HepG2 (cell line): ENCODE data around the gene CYB561. TPM values are rescaled to one million over a fixed set of nuclear protein-coding genes. Genes with fewer than 3 reads are reported as not detected.

Experiments
- ATF7 ChIP-seq, 2 experiments: fragments of 450-650 bp in 1 of 2; sonication (generic) in 1 of 2; formaldehyde crosslinking in 1 of 2; IDR thresholded peaks; 2 replicates each; pipeline versions ENCODE4 v1.4.0 to v1.6.1; 2016 to 2020; ENCODE audit warnings: antibody characterized with exemption in 1 of 2, mild to moderate bottlenecking in 1 of 2, missing genetic modification reagents in 1 of 2
- CERS6 ChIP-seq: sonication (generic); formaldehyde crosslinking; IDR thresholded peaks from 2 replicates; pipeline ENCODE4 v1.5.0; 2020; ENCODE audit warnings: missing genetic modification reagents
- EEA1 ChIP-seq: sonication (generic); formaldehyde crosslinking; IDR thresholded peaks from 2 replicates; pipeline ENCODE4 v1.5.1; 2020; ENCODE audit warnings: mild to moderate bottlenecking, missing genetic modification reagents, borderline replicate concordance
- GATAD2A ChIP-seq: IDR thresholded peaks from 2 replicates; pipeline ENCODE4 v1.6.1; 2016
- GPN1 ChIP-seq: sonication (generic); formaldehyde crosslinking; IDR thresholded peaks from 2 replicates; pipeline ENCODE4 v1.5.1; 2020; ENCODE audit warnings: missing genetic modification reagents, borderline replicate concordance
- HOMEZ ChIP-seq: IDR thresholded peaks from 2 replicates; pipeline ENCODE4 v1.6.1; 2016; ENCODE audit warnings: low read depth
- HOXA3 ChIP-seq: sonication (generic); formaldehyde crosslinking; IDR thresholded peaks from 2 replicates; pipeline ENCODE4 v1.5.0; 2020; ENCODE audit warnings: missing genetic modification reagents
- KDM1A ChIP-seq: IDR thresholded peaks from 2 replicates; pipeline ENCODE4 v1.6.1; 2016; ENCODE audit warnings: missing compliant biosample characterization
- KDM2A ChIP-seq: sonication (generic); formaldehyde crosslinking; IDR thresholded peaks from 2 replicates; pipeline ENCODE4 v1.4.0; 2020; ENCODE audit warnings: low read depth, missing genetic modification reagents, borderline replicate concordance
- KLF12 ChIP-seq: sonication (generic); formaldehyde crosslinking; IDR thresholded peaks from 2 replicates; pipeline ENCODE4 v1.4.0; 2020; ENCODE audit warnings: missing genetic modification reagents, borderline replicate concordance
- MXD4 ChIP-seq: IDR thresholded peaks from 2 replicates; pipeline ENCODE4 v1.6.1; 2016; ENCODE audit warnings: mild to moderate bottlenecking, missing biosample characterization, missing genetic modification reagents
- MXI1 ChIP-seq: IDR thresholded peaks from 3 replicates; pipeline ENCODE4 v1.6.1; 2012; ENCODE audit warnings: low read depth, low read length, inconsistent platforms, borderline replicate concordance
- RBAK ChIP-seq: sonication (generic); formaldehyde crosslinking; IDR thresholded peaks from 2 replicates; pipeline ENCODE4 v1.5.1; 2020; ENCODE audit warnings: mild to moderate bottlenecking, missing genetic modification reagents
- SAP130 ChIP-seq: IDR thresholded peaks from 2 replicates; pipeline ENCODE4 v1.6.1; 2016; ENCODE audit warnings: low read depth
- SIN3B ChIP-seq: fragments of 150-350 bp; IDR thresholded peaks from 2 replicates; pipeline ENCODE4 v1.6.1; 2014; ENCODE audit warnings: low read length
- THAP8 ChIP-seq: sonication (generic); formaldehyde crosslinking; IDR thresholded peaks from 2 replicates; pipeline ENCODE4 v1.5.1; 2020; ENCODE audit warnings: missing genetic modification reagents, mild to moderate bottlenecking, borderline replicate concordance
- YEATS2 ChIP-seq: sonication (generic); formaldehyde crosslinking; IDR thresholded peaks from 2 replicates; pipeline ENCODE4 v1.4.0; 2020; ENCODE audit warnings: missing genetic modification reagents, borderline replicate concordance
- ZNF101 ChIP-seq: sonication (generic); formaldehyde crosslinking; IDR thresholded peaks from 2 replicates; pipeline ENCODE4 v1.4.0; 2020; ENCODE audit warnings: mild to moderate bottlenecking, low read depth, missing genetic modification reagents, borderline replicate concordance
- ZNF138 ChIP-seq: sonication (generic); formaldehyde crosslinking; IDR thresholded peaks from 2 replicates; pipeline ENCODE4 v1.5.0; 2020; ENCODE audit warnings: mild to moderate bottlenecking, low read depth, missing genetic modification reagents
- ZNF234 ChIP-seq: sonication (generic); formaldehyde crosslinking; conservative IDR thresholded peaks from 2 replicates; pipeline ENCODE4 v1.5.1; 2020; ENCODE audit warnings: mild to moderate bottlenecking, missing genetic modification reagents
- ZNF772 ChIP-seq: sonication (generic); formaldehyde crosslinking; IDR thresholded peaks from 2 replicates; pipeline ENCODE4 v1.5.0; 2020; ENCODE audit warnings: mild to moderate bottlenecking, missing genetic modification reagents
- polyA plus RNA-seq, 8 experiments: library from polyadenylated mRNA; depleted of rRNA in 3 of 8; stranded (reverse) in 7 of 8; unstranded in 1 of 8; fragments of >200 nt; fragmentation: Illumina TruSeq in 4 of 8; extraction: Trizol in 4 of 8; gene quantifications; 2 replicates each; pipeline versions ENCODE4 v1.2.1 to v1.2.3, GENCODE V29; 2011 to 2016; ENCODE audit warnings: low read depth in 4 of 8, missing spikeins in 1 of 8, mixed read lengths in 1 of 8; ENCODE audit not compliant: insufficient read depth in 1 of 8
- total RNA-seq, 5 experiments: library from RNA; depleted of rRNA; stranded (reverse); fragments of >200 nt; fragmentation: Illumina TruSeq; extraction: Trizol; gene quantifications; 2 replicates each; pipeline ENCODE4 v1.2.3, GENCODE V29; 2016; ENCODE audit warnings: low read depth in 1 of 5
- TF ChIP-seq, protein P1 (sequence below): IDR thresholded peaks from 2 replicates; pipeline ENCODE4 v1.6.1; 2016; ENCODE audit warnings: missing biosample characterization, missing genetic modification reagents, low read depth
- TF ChIP-seq, protein P2 (sequence below): sonication (generic); formaldehyde crosslinking; IDR thresholded peaks from 2 replicates; pipeline ENCODE4 v1.8.1; 2023; ENCODE audit warnings: mild to moderate bottlenecking, moderate library complexity, missing genetic modification reagents
- TF ChIP-seq, protein P3 (sequence below): IDR thresholded peaks from 2 replicates; pipeline ENCODE4 v1.6.1; 2016

Gene CYB561
- total and polyA plus RNA-seq, 2 of the 13 experiments (the other 11 are each of a cell fraction or from before 2014, with no cell fraction given): 1.5 to 6.7 TPM

- TF ChIP-seq, protein P1, sequence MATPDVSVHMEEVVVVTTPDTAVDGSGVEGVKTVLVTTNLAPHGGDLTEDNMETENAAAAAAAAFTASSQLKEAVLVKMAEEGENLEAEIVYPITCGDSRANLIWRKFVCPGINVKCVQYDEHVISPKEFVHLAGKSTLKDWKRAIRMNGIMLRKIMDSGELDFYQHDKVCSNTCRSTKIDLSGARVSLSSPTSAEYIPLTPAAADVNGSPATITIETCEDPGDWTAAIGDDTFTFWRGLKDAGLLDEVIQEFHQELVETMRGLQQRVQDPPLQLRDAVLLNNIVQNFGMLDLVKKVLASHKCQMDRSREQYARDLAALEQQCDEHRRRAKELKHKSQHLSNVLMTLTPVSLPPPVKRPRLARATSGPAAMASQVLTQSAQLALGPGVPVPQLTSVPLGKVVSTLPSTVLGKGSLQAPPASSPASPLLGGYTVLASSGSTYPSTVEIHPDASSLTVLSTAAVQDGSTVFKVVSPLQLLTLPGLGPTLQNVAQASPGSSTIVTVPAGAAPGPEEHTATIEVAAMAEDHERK (CRISPR knock-in tag): no peak
- TF ChIP-seq, protein P2, sequence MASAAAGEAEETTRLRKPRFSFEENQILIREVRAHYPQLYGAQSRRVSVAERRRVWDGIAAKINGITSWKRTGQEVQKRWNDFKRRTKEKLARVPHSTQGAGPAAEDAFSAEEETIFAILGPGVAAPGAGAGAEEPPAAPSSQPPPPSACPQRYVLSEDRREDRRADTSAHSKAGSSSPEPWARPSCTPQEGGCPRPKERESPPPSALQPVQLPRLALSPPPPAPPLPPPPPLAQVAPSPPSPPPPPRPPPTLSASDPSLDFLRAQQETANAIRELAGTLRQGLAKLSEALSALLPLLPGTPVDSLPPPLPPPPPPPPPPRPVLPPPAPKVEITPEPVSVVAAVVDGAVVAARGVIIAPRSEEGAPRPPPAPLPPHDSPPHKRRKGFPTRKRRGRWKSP (CRISPR knock-in tag): no peak
- TF ChIP-seq THAP8: no peak
- no peak for TF ChIP-seq MXD4 (CRISPR knock-in tag)
- no peak for TF ChIP-seq ATF7 (IDR thresholded peaks at IDR 0.05)
- TF ChIP-seq ATF7 (CRISPR knock-in tag; IDR thresholded peaks at IDR 0.05): no peak
- peak; percentile 21; the same call in 1 of the 2 replicates for TF ChIP-seq HOXA3 (CRISPR knock-in tag)
- no peak for TF ChIP-seq KLF12 (CRISPR knock-in tag)
- no peak for TF ChIP-seq YEATS2 (CRISPR knock-in tag)
- TF ChIP-seq GATAD2A (CRISPR knock-in tag): peak; percentile 53; the same call in 1 of the 2 replicates
- TF ChIP-seq MXI1: 0 out of 3 replicates have a peak, but pooled peaks have one; percentile 32
- peak; percentile 89 for TF ChIP-seq KDM2A
- no peak for TF ChIP-seq SIN3B
- no peak for TF ChIP-seq ZNF772
- no peak for TF ChIP-seq CERS6
- TF ChIP-seq EEA1: no peak
- TF ChIP-seq, protein P3, sequence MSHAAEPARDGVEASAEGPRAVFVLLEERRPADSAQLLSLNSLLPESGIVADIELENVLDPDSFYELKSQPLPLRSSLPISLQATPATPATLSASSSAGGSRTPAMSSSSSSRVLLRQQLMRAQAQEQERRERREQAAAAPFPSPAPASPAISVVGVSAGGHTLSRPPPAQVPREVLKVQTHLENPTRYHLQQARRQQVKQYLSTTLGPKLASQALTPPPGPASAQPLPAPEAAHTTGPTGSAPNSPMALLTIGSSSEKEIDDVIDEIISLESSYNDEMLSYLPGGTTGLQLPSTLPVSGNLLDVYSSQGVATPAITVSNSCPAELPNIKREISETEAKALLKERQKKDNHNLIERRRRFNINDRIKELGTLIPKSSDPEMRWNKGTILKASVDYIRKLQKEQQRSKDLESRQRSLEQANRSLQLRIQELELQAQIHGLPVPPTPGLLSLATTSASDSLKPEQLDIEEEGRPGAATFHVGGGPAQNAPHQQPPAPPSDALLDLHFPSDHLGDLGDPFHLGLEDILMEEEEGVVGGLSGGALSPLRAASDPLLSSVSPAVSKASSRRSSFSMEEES: no peak
- TF ChIP-seq ZNF138 (CRISPR knock-in tag): no peak
- TF ChIP-seq SAP130 (CRISPR knock-in tag): peak; percentile 42; the same call in 1 of the 2 replicates
- no peak for TF ChIP-seq KDM1A (CRISPR knock-in tag)
- TF ChIP-seq HOMEZ (CRISPR knock-in tag): no peak
- TF ChIP-seq GPN1: no peak
- no peak for TF ChIP-seq ZNF234 (CRISPR knock-in tag)
- no peak for TF ChIP-seq ZNF101 (CRISPR knock-in tag)
- TF ChIP-seq RBAK (CRISPR knock-in tag): no peak
Measured at GRCh38 chr17:63478814-63479494, 32.8 kb upstream of the CYB561 start (continued).
